Duodenal mucosa (tissue), 2 donors: ENCODE measurements around the gene C20orf202.

Source experiments
- H3K27ac ChIP-seq: one replicate; pipeline ENCODE4 v1.7.0; 2013; ENCODE audit warnings: low read depth, low read length
- H3K27me3 ChIP-seq, 2 donors: one replicate each; pipeline ENCODE4 v1.7.0; 2013; ENCODE audit warnings: low read length in 2 of 2, control low read depth in 1 of 2; ENCODE audit not compliant: insufficient read depth in 2 of 2, control insufficient read depth in 1 of 2
- H3K36me3 ChIP-seq, 2 donors: one replicate each; pipeline ENCODE4 v1.7.0; 2013; ENCODE audit warnings: low read length in 2 of 2, control low read depth in 1 of 2; ENCODE audit not compliant: insufficient read depth in 2 of 2, control insufficient read depth in 1 of 2
- H3K4me1 ChIP-seq, 2 donors: one replicate each; pipeline ENCODE4 v1.7.0; 2013; ENCODE audit warnings: low read length in 2 of 2, control low read depth in 1 of 2; ENCODE audit not compliant: insufficient read depth in 2 of 2, control insufficient read depth in 1 of 2
- H3K4me3 ChIP-seq, 2 donors: one replicate each; pipeline ENCODE4 v1.7.0; 2013; ENCODE audit warnings: low read length in 2 of 2, low read depth in 1 of 2
- H3K9ac ChIP-seq, 2 donors: one replicate each; pipeline ENCODE4 v1.7.0; 2013; ENCODE audit warnings: low read length in 2 of 2, low read depth in 1 of 2
- H3K9me3 ChIP-seq, 2 donors: one replicate each; pipeline ENCODE4 v1.7.0; 2013; ENCODE audit warnings: low read length in 2 of 2, control low read depth in 1 of 2; ENCODE audit not compliant: control insufficient read depth in 1 of 2

The C20orf202 gene

DNA sequence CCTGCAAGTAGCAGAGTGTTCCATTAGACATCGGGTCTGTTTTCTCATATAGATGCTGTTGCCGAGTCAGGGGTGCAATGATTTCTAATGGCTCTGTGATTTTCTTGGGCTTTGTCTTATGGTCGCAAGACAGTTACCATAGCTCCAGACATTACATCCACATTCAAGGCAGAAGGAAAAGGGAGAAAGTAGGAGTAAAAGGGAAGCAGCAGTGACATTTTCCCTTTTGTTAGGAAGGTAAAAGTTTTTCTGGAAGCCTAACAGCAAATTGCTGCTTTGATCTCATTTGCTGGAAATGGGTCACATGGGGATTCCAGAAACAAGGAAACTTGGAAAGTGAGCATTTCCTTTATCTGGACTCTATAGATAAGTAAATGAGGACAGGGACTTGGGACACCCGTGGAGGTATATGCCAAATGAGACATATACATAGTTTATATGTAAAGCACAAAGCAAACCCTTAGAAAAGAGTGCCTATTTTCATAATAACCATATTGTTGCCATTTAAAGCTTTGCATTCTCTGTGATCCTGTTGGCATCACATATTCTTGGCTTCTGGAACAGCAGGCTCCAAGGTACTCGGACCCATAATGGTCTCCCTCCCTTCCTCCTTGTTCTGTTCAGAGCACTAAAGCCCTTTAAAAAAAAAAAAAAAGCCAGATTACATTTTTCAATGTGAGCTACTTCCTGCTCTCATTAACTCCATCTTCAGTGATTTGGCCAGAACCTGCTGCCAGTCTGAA, at the start of gene C20orf202:
C20orf202 (plus strand) TSS at position 693 of the 743 bp plus-strand sequence. CDS start 132 bp downstream, outside the sequence.
- Histone ChIP-seq H3K9me3 (no peaks in the 10 kb centered on the region), H3K9ac (no peak within 1 kb of the TSS), H3K27ac (no peak within 1 kb of the TSS)

DNA sequence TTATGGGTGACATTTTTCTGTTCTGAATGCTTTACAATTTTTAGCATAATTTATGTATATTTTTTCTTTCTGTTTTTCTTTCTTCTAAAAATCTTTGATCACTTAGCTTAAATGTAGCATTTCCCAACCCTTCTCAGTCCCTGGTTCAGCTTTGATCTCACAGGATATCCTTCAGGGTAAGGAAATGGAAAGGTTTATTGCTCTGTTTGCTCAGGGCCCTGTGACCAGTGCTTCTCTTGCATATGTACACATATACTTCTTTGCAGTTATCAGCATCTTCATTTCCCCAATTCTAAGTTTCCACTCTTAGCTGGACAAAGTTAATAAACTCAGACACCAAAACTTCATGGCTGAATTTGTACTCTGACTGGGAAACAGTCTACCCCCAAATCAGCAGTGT, 49.0 kb upstream of the C20orf202 start:
- H3K36me3 ChIP-seq, result peaks cover 19 to 60% of the 10 kb centered on the region in 2 donors
- H3K4me1 ChIP-seq, result no peaks in the 10 kb centered on the region
- no peak overlapping the region for H3K4me3 ChIP-seq
- no peak overlapping the region for H3K27ac ChIP-seq
- no peaks in the 10 kb centered on the region for H3K9me3 ChIP-seq
- no peak overlapping the region for H3K9ac ChIP-seq
- no peaks in the 10 kb centered on the region for H3K27me3 ChIP-seq

More for the DNA sequence above, at the start of gene C20orf202:
- Histone ChIP-seq H3K36me3 (no peaks in the 10 kb centered on the region), H3K4me1 (peaks cover 15 to 22% of the 10 kb centered on the region in 2 donors), H3K27me3 (no peaks in the 10 kb centered on the region), H3K4me3 (no peak within 1 kb of the TSS)

DNA sequence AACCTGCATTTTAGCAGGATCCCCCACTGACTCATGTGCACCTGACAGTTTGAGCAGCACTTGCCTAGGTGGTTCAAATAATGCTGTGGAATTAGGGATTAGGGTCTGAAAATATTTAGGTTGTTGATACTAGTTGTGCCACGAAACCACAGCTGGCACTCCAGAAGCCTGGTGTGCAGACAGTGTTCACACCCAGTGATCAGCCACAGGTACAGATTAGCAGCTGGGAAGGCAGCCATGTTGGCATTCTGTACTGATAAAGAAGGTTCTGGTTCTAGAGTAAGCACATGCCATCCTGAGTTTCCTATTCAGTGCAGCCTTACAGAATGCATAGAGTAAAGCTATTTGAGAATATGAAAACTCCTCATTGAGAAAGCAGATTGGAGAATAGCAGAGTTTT, 48.6 kb upstream of the C20orf202 start:
- Histone ChIP-seq H3K27me3 (no peaks in the 10 kb centered on the region), H3K9me3 (no peaks in the 10 kb centered on the region), H3K4me3 (no peak overlapping the region), H3K4me1 (no peaks in the 10 kb centered on the region), H3K9ac (no peak overlapping the region), H3K27ac (no peak overlapping the region), H3K36me3 (peaks cover 19 to 56% of the 10 kb centered on the region in 2 donors)

DNA sequence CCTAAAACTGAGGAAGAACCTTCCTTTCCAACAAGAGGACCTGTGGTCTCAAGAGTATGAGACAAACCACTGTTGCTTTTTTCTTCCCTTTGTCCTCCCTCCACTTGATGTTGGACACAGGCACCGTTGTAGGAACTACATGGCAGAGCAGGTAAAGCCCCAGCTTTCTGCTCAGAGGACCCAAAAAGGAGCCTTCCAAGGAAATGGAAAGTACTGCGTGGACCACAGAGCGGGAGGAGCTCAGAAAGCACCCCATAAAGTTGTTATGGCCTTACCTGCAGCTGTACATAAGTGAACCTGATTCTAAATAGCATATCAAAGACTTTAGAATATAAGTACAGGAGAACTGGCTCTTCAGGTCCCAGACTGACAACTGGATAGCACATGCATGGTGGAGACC, 47.9 kb upstream of the C20orf202 start:
- Histone ChIP-seq H3K27ac (no peak overlapping the region), H3K36me3 (peaks cover 19 to 59% of the 10 kb centered on the region in 2 donors)

DNA sequence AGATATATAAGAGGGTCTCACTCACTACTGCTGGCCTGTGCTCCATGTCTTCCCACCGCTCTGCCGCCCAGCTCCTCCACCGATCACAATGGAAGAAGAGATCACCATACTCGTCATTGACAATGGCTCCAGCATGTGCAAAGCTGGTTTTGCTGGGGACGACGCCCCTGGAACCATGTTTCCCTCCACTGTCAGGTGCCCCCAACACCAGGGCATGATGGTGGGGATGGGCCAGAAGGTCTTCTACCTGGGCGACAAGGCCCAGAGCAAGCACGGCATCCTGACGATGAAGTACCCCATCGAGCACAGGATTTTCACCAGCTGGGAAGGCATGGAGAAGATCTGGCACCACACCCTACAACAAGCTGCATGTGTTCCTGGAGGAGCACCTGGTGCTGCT, 42.8 kb upstream of the C20orf202 start:
- H3K4me1 ChIP-seq, result no peaks in the 10 kb centered on the region
- H3K9ac ChIP-seq, result no peak overlapping the region
- H3K27ac ChIP-seq, result no peak overlapping the region
- H3K36me3 ChIP-seq, result peaks cover 35 to 71% of the 10 kb centered on the region in 2 donors
- H3K9me3 ChIP-seq, result no peaks in the 10 kb centered on the region
- no peaks in the 10 kb centered on the region for H3K27me3 ChIP-seq
- no peak overlapping the region for H3K4me3 ChIP-seq

More for the DNA sequence above, 47.9 kb upstream of the C20orf202 start:
- no peaks in the 10 kb centered on the region for H3K27me3 ChIP-seq
- no peaks in the 10 kb centered on the region for H3K9me3 ChIP-seq
- no peak overlapping the region for H3K9ac ChIP-seq
- H3K4me3 ChIP-seq, result no peak overlapping the region
- no peaks in the 10 kb centered on the region for H3K4me1 ChIP-seq

DNA sequence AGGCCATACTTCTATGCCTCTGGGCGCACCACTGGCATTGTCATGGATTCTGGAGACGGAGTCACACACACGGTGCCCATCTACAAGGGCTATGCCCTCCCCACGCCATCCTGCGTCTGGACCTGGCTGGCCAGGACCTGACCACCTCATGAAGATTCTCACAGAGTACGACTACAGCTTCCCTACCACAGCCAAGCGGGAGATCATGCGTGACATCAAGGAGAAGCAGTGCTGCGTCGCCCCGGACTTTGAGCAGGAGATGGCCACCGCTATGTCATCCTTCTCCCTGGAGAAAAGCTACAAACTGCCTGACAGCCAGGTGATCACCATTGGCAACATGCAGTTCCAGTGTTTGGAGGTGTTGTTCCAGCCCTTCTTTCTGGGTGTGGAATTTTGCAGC, 42.3 kb upstream of the C20orf202 start:
- H3K27ac ChIP-seq, result no peak overlapping the region
- H3K36me3 ChIP-seq, result peaks cover 38 to 74% of the 10 kb centered on the region in 2 donors
- no peak overlapping the region for H3K9ac ChIP-seq
- no peaks in the 10 kb centered on the region for H3K27me3 ChIP-seq
- no peaks in the 10 kb centered on the region for H3K9me3 ChIP-seq
- H3K4me1 ChIP-seq, result no peaks in the 10 kb centered on the region
- no peak overlapping the region for H3K4me3 ChIP-seq

DNA sequence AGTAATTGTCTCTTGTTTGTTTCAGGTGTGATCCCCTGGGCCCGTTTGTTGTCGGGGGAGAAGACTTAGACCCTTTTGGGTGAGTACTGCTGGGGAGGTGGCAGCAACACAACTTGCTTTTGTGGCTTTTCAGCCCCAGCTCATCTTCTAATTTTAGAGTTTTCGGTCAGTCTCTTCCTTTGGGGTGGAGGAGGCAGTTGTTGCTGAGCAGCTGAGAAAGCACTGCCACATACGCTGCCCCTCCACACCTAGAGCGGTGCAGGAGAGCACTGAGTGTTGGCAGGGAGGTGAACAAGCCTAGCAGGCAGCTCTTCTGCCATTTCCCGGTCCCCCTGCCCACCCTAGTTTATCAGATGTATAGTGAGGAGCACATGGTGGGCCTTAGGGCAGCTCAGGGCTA, 40.1 kb upstream of the C20orf202 start:
- no peaks in the 10 kb centered on the region for H3K9me3 ChIP-seq
- no peaks in the 10 kb centered on the region for H3K27me3 ChIP-seq
- no peaks in the 10 kb centered on the region for H3K4me1 ChIP-seq
- no peak overlapping the region for H3K4me3 ChIP-seq
- no peak overlapping the region for H3K9ac ChIP-seq
- H3K27ac ChIP-seq, result no peak overlapping the region
- peaks cover 59 to 85% of the 10 kb centered on the region in 2 donors for H3K36me3 ChIP-seq

DNA sequence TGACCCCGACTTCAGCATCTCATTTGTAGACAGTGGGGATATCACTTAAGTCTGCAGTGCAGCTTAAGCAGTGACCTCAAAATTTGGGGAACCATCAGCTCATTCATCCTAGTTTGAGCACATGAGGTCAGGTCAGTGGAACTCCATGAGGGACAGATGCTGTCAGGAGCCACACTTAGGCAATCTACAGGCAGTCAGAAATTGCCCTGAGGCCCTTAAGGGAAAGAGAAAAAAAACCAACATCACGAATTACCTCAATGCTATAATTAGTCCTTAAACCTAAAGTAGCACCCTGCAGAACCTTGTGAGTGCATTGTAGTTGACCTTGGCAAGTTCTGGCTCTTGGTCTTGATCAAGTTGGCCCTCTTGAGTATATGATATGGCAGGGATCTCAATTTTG, 39.6 kb upstream of the C20orf202 start:
- H3K4me3 ChIP-seq, result no peak overlapping the region
- peaks cover 63 to 86% of the 10 kb centered on the region in 2 donors for H3K36me3 ChIP-seq
- H3K27ac ChIP-seq, result no peak overlapping the region
- H3K9ac ChIP-seq, result no peak overlapping the region
- H3K27me3 ChIP-seq, result no peaks in the 10 kb centered on the region
- no peaks in the 10 kb centered on the region for H3K4me1 ChIP-seq
- H3K9me3 ChIP-seq, result no peaks in the 10 kb centered on the region

DNA sequence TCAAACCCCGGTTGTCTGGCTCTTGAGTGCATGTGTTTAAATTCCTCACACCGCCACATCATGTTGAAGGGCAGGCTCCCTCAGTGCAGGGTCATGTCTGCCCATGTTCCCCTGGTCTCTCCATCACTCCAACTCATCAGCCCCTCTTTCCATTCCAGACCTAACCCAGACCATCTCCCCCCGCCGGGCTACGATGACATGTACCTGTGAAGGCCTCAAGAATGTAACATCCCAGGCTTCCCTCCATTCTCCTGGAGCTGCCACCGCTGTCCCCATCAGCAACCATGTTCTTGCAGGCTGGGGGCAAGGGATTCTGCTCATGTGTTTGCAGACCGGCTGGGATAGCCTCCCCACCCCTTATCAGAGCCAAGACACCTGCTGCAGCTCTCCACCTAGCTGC, 38.4 kb upstream of the C20orf202 start:
- Histone ChIP-seq H3K27me3 (no peaks in the 10 kb centered on the region), H3K36me3 (peaks cover 74 to 97% of the 10 kb centered on the region in 2 donors), H3K9ac (no peak overlapping the region), H3K4me1 (no peaks in the 10 kb centered on the region), H3K4me3 (no peak overlapping the region), H3K9me3 (no peaks in the 10 kb centered on the region), H3K27ac (no peak overlapping the region)

DNA sequence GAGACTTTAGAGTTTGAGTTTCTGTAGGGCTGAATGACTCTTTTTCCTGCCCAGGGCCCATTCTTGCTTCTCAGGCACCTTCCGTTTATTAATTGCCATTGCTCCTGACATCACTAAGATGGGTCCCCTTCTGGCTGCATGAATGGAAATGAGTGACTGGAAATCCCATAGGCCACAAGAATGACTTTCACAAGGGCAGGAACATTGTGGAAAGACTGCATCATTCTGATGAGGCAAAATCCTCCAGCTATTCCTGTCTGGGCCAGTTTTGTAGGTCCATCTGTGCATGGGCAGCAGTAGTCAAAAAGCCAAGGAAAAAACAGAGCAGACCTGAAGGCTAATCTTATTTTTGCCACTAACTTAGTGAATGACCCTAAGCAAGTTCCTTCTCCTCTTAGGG, 37.7 kb upstream of the C20orf202 start:
- H3K4me3 ChIP-seq, result no peak overlapping the region
- H3K4me1 ChIP-seq, result no peaks in the 10 kb centered on the region
- H3K9me3 ChIP-seq, result no peaks in the 10 kb centered on the region
- H3K27me3 ChIP-seq, result no peaks in the 10 kb centered on the region
- no peak overlapping the region for H3K27ac ChIP-seq
- peaks cover 78 to 97% of the 10 kb centered on the region in 2 donors for H3K36me3 ChIP-seq
- no peak overlapping the region for H3K9ac ChIP-seq
